Mesenchymal stem cell (in vitro differentiated cells and primary cell): ENCODE data around the gene AOPEP.

Experiments
- DNase-seq: peaks from one replicate; pipeline ENCODE4 v3.0.0-alpha.2; 2013
- H2AFZ ChIP-seq: one replicate; pipeline ENCODE4 v1.6.1; 2013; ENCODE audit warnings: low read depth, mild to moderate bottlenecking, control low read depth, inconsistent platforms, low read length, moderate library complexity
- H2AK5ac ChIP-seq: 2 replicates; pipeline ENCODE4 v1.6.1; 2013; ENCODE audit warnings: low read length, moderate library complexity, mild to moderate bottlenecking, inconsistent platforms; ENCODE audit not compliant: severe bottlenecking
- H2BK120ac ChIP-seq: one replicate; pipeline ENCODE4 v1.6.1; 2013; ENCODE audit warnings: low read depth, mild to moderate bottlenecking, inconsistent platforms, low read length, moderate library complexity
- H2BK12ac ChIP-seq, 2 experiments: one replicate each; pipeline ENCODE4 v1.6.1; 2013; ENCODE audit warnings: inconsistent platforms in 2 of 2, low read length in 2 of 2, mild to moderate bottlenecking in 2 of 2, moderate library complexity in 2 of 2, control low read depth in 1 of 2
- H2BK15ac ChIP-seq: one replicate; pipeline ENCODE4 v1.6.1; 2013; ENCODE audit warnings: mild to moderate bottlenecking, low read depth, inconsistent platforms; ENCODE audit not compliant: poor library complexity, severe bottlenecking
- H2BK5ac ChIP-seq: 2 replicates; pipeline ENCODE4 v1.6.1; 2013; ENCODE audit warnings: low read depth, mild to moderate bottlenecking, low read length, control low read depth, inconsistent platforms; ENCODE audit not compliant: poor library complexity, severe bottlenecking
- H3K14ac ChIP-seq, 2 experiments: one replicate each; pipeline ENCODE4 v1.6.1; 2013; ENCODE audit warnings: inconsistent platforms in 2 of 2, low read length in 2 of 2, control low read depth in 1 of 2, mild to moderate bottlenecking in 1 of 2, moderate library complexity in 1 of 2
- H3K18ac ChIP-seq, 2 experiments: one replicate each; pipeline ENCODE4 v1.6.1; 2013; ENCODE audit warnings: inconsistent platforms in 2 of 2, low read length in 2 of 2, control low read depth in 1 of 2, low read depth in 1 of 2, mild to moderate bottlenecking in 1 of 2
- H3K23ac ChIP-seq, 2 experiments: one replicate each; pipeline ENCODE4 v1.6.1; 2013; ENCODE audit warnings: inconsistent platforms in 2 of 2, low read length in 2 of 2, mild to moderate bottlenecking in 2 of 2, moderate library complexity in 2 of 2, control low read depth in 1 of 2
- H3K27ac ChIP-seq: 2 replicates; pipeline ENCODE4 v1.5.1; 2013; ENCODE audit warnings: mild to moderate bottlenecking, moderate library complexity, low read length, control low read depth, inconsistent platforms; ENCODE audit not compliant: poor library complexity, severe bottlenecking
- H3K27me3 ChIP-seq, 2 experiments: 2 replicates each; pipeline versions ENCODE4 v1.6.1 to v1.7.0; 2013; ENCODE audit warnings: low read length in 2 of 2, mild to moderate bottlenecking in 2 of 2, moderate library complexity in 2 of 2, control low read depth in 1 of 2, inconsistent platforms in 1 of 2; ENCODE audit not compliant: control insufficient read depth in 1 of 2, insufficient read depth in 1 of 2
- H3K36me3 ChIP-seq, 2 experiments: 2 replicates each; pipeline versions ENCODE4 v1.6.1 to v1.7.0; 2013; ENCODE audit warnings: low read length in 2 of 2, control low read depth in 1 of 2, inconsistent platforms in 1 of 2, low read depth in 1 of 2, mild to moderate bottlenecking in 1 of 2; ENCODE audit not compliant: insufficient read depth in 2 of 2, control insufficient read depth in 1 of 2
- H3K4ac ChIP-seq, 2 experiments: one replicate each; pipeline ENCODE4 v1.6.1; 2013; ENCODE audit warnings: inconsistent platforms in 2 of 2, low read length in 2 of 2, mild to moderate bottlenecking in 2 of 2, moderate library complexity in 2 of 2, control low read depth in 1 of 2, low read depth in 1 of 2
- H3K4me1 ChIP-seq: 2 replicates; pipeline ENCODE4 v1.6.1; 2013; ENCODE audit warnings: low read depth, low read length, control low read depth; ENCODE audit not compliant: control insufficient read depth, insufficient read depth
- H3K4me2 ChIP-seq: 2 replicates; pipeline ENCODE4 v1.6.1; 2013; ENCODE audit warnings: low read length, mild to moderate bottlenecking, inconsistent platforms; ENCODE audit not compliant: poor library complexity, severe bottlenecking
- H3K4me3 ChIP-seq, 2 experiments: 2 replicates each; pipeline versions ENCODE4 v1.5.1 to v1.7.0; 2013; ENCODE audit warnings: low read length in 2 of 2, mild to moderate bottlenecking in 2 of 2, control low read depth in 1 of 2, low read depth in 1 of 2; ENCODE audit not compliant: insufficient read depth in 1 of 2
- H3K79me1 ChIP-seq: replicated peaks from 2 replicates; pipeline ENCODE4 v1.6.1; 2013; ENCODE audit warnings: mild to moderate bottlenecking, control low read depth, low read length, inconsistent platforms; ENCODE audit not compliant: poor library complexity, severe bottlenecking
- H3K9ac ChIP-seq: 2 replicates; pipeline ENCODE4 v1.7.0; 2013; ENCODE audit warnings: mild to moderate bottlenecking, low read length, moderate library complexity
- H3K9me3 ChIP-seq: 2 replicates; pipeline ENCODE4 v1.7.0; 2013; ENCODE audit warnings: mild to moderate bottlenecking, low read length; ENCODE audit not compliant: control insufficient read depth
- H4K8ac ChIP-seq: one replicate; pipeline ENCODE4 v1.6.1; 2013; ENCODE audit warnings: inconsistent platforms, mild to moderate bottlenecking, low read length, moderate library complexity
- H4K91ac ChIP-seq: one replicate; pipeline ENCODE4 v1.6.1; 2013; ENCODE audit warnings: mild to moderate bottlenecking, low read length, inconsistent platforms
- WGBS: methylation state at CpG from one replicate; pipeline ENCODE4 v1.1.7; 2013; ENCODE audit warnings: mixed read lengths; 5-methylcytosine and 5-hydroxymethylcytosine counted together

AOPEP gene

DNA sequence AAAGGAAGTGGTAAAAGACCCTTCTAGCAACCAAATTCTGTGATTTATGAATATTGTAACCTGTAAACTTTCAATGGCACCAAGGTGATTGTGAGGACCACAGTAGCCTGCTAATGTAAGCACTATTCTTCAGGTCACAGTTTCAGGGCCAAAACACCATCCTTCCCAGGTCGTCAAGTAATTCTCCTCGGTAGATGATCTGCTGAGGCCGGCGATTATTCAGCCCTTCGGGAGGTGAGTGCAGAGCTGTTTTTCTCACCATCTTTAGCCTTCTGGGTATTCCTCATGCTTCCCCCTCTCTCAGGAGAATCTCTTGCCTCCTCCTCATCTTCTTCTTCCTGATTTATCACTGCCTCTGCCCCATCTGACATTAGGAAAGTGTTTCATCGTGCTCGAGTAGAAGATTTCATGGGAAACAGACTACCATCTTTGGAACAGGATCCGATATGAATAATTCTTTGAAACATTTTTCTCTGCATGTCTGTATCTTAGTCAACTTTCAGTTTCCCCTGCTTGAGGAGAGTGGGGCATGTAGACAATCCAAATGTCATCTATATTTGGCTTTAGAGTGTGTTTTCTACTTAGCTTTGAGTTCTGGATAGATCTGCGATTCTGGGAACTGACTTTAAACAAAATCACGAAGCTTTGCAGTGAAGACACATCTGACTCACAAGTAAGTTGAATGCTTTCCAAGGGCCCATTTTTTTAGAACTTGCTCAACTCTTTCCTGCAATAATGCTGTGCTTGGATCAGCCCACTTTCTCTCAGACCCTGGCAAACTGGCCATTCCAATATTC lies 173.9 kb downstream of the AOPEP start:
- Histone ChIP-seq H2BK120ac (peak overlapping the region; percentile 82), H3K14ac (peak overlapping the region in 1 of 2 experiments; percentile 48), H3K79me1 (peaks cover 11% of the 10 kb centered on the region), H3K27ac (peak overlapping the region; percentile 77), H2AK5ac (peak overlapping the region; percentile 97), H2BK15ac (peak overlapping the region; percentile 44), H3K36me3 (no peaks in the 10 kb centered on the region), H2BK12ac (peak overlapping the region; percentile 88 to 97), H3K9ac (peak overlapping the region; percentile 88), H3K4me2 (no peak overlapping the region), H3K4me1 (peaks cover 14% of the 10 kb centered on the region), H3K23ac (no peak overlapping the region), H4K8ac (peak overlapping the region; percentile 87), H3K27me3 (no peaks in the 10 kb centered on the region), H3K4me3 (peak overlapping the region in 1 of 2 experiments; percentile 64), H3K9me3 (no peaks in the 10 kb centered on the region), H3K4ac (peak overlapping the region; percentile 82 to 89), H3K18ac (peak overlapping the region; percentile 77 to 80), H4K91ac (peak overlapping the region; percentile 72), H2BK5ac (peak overlapping the region; percentile 62), H2AFZ (no peak overlapping the region)
- 66% methylated on average over 10 of the region's 10 CpGs for WGBS
- peak; percentile 95 for DNase-seq

DNA sequence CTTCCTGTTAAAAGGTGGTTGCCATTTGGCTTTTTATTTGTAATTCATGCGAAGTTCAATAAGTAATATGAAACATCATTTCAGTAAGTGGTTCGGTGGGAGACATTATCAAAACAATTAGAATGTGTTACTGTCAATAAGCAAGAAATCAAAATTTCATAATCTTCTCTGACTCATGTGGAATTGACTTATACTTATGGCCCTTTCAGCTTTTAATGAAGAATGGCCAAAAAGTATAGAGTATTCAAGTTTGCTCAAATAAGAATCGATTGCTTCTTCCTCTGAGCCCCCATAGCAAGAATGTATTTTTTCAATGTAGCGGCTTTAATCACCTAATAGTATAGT lies 174.5 kb downstream of the AOPEP start:
- DNase-seq = no peak
- no peak overlapping the region for H4K91ac ChIP-seq
- H3K9me3 ChIP-seq = no peaks in the 10 kb centered on the region
- H2BK120ac ChIP-seq = no peak overlapping the region
- peaks cover 8% of the 10 kb centered on the region for H3K79me1 ChIP-seq
- H3K14ac ChIP-seq = no peak overlapping the region
- H3K4me1 ChIP-seq = peaks cover 14% of the 10 kb centered on the region
- no peak overlapping the region for H3K23ac ChIP-seq
- H3K36me3 ChIP-seq = no peaks in the 10 kb centered on the region
- peak overlapping the region in 1 of 2 experiments; percentile 64 for H3K4me3 ChIP-seq
- no peak overlapping the region for H4K8ac ChIP-seq
- peak overlapping the region; percentile 88 for H3K9ac ChIP-seq
- H3K18ac ChIP-seq = no peak overlapping the region
- no peaks in the 10 kb centered on the region for H3K27me3 ChIP-seq
- H3K4me2 ChIP-seq = no peak overlapping the region
- H2AFZ ChIP-seq = no peak overlapping the region
- H2BK15ac ChIP-seq = no peak overlapping the region
- no peak overlapping the region for H2AK5ac ChIP-seq
- no peak overlapping the region for H2BK12ac ChIP-seq
- H2BK5ac ChIP-seq = no peak overlapping the region
- H3K4ac ChIP-seq = no peak overlapping the region
- H3K27ac ChIP-seq = peak overlapping the region; percentile 77
- WGBS = no CpG with 5 or more reads among the region's 4 CpGs

DNA sequence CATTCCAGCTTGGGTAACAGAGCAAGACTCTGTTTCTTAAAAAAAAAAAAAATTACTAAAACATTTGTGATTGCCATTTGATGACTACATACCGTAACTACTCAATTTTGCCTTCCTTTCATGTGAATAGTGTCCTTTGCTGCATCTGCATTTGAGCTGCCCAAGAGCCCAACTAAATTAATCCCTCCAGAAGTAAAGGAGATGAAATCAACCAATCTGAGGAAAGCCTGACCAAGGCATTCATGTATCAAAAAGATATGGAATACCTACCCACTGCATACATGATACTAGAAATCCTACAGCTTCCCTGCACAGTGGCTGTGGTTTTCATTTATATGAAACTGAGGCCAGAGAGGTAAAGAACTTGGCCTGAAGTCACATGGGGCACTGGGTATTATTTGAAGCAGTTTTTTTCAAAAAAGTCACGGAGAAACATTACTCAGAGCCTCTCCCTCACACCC lies 177.5 kb downstream of the AOPEP start:
- H4K8ac ChIP-seq = no peak overlapping the region
- no peak overlapping the region for H2AFZ ChIP-seq
- H4K91ac ChIP-seq = no peak overlapping the region
- no peaks in the 10 kb centered on the region for H3K9me3 ChIP-seq
- H3K36me3 ChIP-seq = no peaks in the 10 kb centered on the region
- H3K23ac ChIP-seq = no peak overlapping the region
- H2BK120ac ChIP-seq = no peak overlapping the region
- no peak overlapping the region for H3K14ac ChIP-seq
- H2BK5ac ChIP-seq = no peak overlapping the region
- H3K27ac ChIP-seq = peak overlapping the region; percentile 54
- H3K4me2 ChIP-seq = no peak overlapping the region
- H3K79me1 ChIP-seq = peaks cover 9% of the 10 kb centered on the region
- H2AK5ac ChIP-seq = no peak overlapping the region
- peaks cover 21% of the 10 kb centered on the region for H3K4me1 ChIP-seq
- peak overlapping the region in 1 of 2 experiments; percentile 8 for H3K4me3 ChIP-seq
- no peak for DNase-seq
- no peak overlapping the region for H3K18ac ChIP-seq
- H2BK15ac ChIP-seq = no peak overlapping the region
- H2BK12ac ChIP-seq = no peak overlapping the region
- peak overlapping the region; percentile 51 for H3K9ac ChIP-seq
- H3K4ac ChIP-seq = no peak overlapping the region
- H3K27me3 ChIP-seq = no peaks in the 10 kb centered on the region
- WGBS = 81% methylated on average over 1 of the region's 2 CpGs

DNA sequence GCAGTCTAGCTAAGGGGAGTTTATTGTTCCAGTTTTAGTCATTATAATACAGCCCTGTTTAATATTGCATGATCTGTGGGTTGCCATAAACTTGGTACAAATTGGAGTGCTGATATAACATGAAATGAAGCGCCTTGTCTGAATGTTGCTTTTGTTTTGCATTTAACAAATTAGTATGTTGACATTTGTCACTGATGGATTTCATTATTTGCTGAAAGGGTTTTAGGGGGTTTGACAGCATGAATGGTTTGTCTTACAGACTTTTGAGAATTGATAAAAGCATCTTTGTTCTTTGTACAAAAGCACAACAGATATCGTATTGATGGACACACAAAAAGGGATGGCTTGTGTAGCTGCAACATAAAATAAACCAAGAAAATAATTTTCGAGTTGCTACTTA lies 178.3 kb downstream of the AOPEP start:
- no peak overlapping the region for H2BK12ac ChIP-seq
- H2BK5ac ChIP-seq = no peak overlapping the region
- H3K36me3 ChIP-seq = no peaks in the 10 kb centered on the region
- over 99% methylated on average over 3 of the region's 3 CpGs for WGBS
- H2BK120ac ChIP-seq = no peak overlapping the region
- no peaks in the 10 kb centered on the region for H3K9me3 ChIP-seq
- DNase-seq = no peak
- H2BK15ac ChIP-seq = no peak overlapping the region
- peak overlapping the region; percentile 51 for H3K9ac ChIP-seq
- no peaks in the 10 kb centered on the region for H3K27me3 ChIP-seq
- no peak overlapping the region for H3K27ac ChIP-seq
- H3K18ac ChIP-seq = no peak overlapping the region
- H3K4me1 ChIP-seq = peaks cover 22% of the 10 kb centered on the region
- H3K23ac ChIP-seq = no peak overlapping the region
- H3K4ac ChIP-seq = no peak overlapping the region
- no peak overlapping the region for H3K4me3 ChIP-seq
- no peak overlapping the region for H3K14ac ChIP-seq
- H2AFZ ChIP-seq = no peak overlapping the region
- H3K79me1 ChIP-seq = peaks cover 9% of the 10 kb centered on the region
- no peak overlapping the region for H4K8ac ChIP-seq
- H2AK5ac ChIP-seq = no peak overlapping the region
- no peak overlapping the region for H4K91ac ChIP-seq
- H3K4me2 ChIP-seq = no peak overlapping the region
